Epithelial cell of prostate (primary cell): ENCODE measurements around the gene PIEZO1.
"Not testable (repeated sequence)": the region's sequence is repeated elsewhere in the genome, so short reads cannot be mapped to it uniquely, and the experiment has no call there.

Experiments
- DNase-seq: peaks from one replicate; pipeline ENCODE4 v3.0.0-alpha.2; 2011; ENCODE audit warnings: low read depth, low spot score
- H3K27ac ChIP-seq: fragments of 450-650 bp; 2 replicates; pipeline ENCODE4 v1.5.1; 2017; ENCODE audit warnings: mild to moderate bottlenecking

Gene PIEZO1

GRCh38 chr16:88681084-88681680 lies 103.8 kb downstream of the PIEZO1 start:
- no peak overlapping the region for H3K27ac ChIP-seq
- DNase-seq, result no peak

- DNase-seq, result no peak
- no peak overlapping the region for H3K27ac ChIP-seq
These were observed 104.4 kb downstream of the PIEZO1 start for GRCh38 chr16:88680554-88681083.

- DNase-seq, result no peak
- no peak overlapping the region for H3K27ac ChIP-seq
These were observed 106.6 kb downstream of the PIEZO1 start for GRCh38 chr16:88678224-88678979.

- H3K27ac ChIP-seq, result no peak overlapping the region
- no peak for DNase-seq
These were observed 107.3 kb downstream of the PIEZO1 start for GRCh38 chr16:88677721-88678120.

GRCh38 chr16:88676502-88677242 lies 108.3 kb downstream of the PIEZO1 start:
- no peak overlapping the region for H3K27ac ChIP-seq
- DNase-seq, result no peak

- H3K27ac ChIP-seq, result no peak overlapping the region
- no peak for DNase-seq
These were observed 111.2 kb downstream of the PIEZO1 start for GRCh38 chr16:88673716-88674379.

GRCh38 chr16:88672776-88673175 lies 112.2 kb downstream of the PIEZO1 start:
- no peak overlapping the region for H3K27ac ChIP-seq
- DNase-seq, result no peak

GRCh38 chr16:88671806-88672205 lies 113.2 kb downstream of the PIEZO1 start:
- no peak overlapping the region for H3K27ac ChIP-seq
- no peak for DNase-seq

GRCh38 chr16:88669980-88670379 lies 115.0 kb downstream of the PIEZO1 start:
- H3K27ac ChIP-seq, result no peak overlapping the region
- DNase-seq, result no peak

- not testable (repeated sequence) for H3K27ac ChIP-seq, DNase-seq
These were observed 115.5 kb downstream of the PIEZO1 start for GRCh38 chr16:88669493-88669892.

- no peak for DNase-seq
- H3K27ac ChIP-seq, result no peak overlapping the region
These were observed 117.6 kb downstream of the PIEZO1 start for GRCh38 chr16:88667461-88667860.

- no peak overlapping the region for H3K27ac ChIP-seq
- no peak for DNase-seq
These were observed 119.5 kb downstream of the PIEZO1 start for GRCh38 chr16:88665570-88665969.
